Frontal cortex (tissue), 4 donors: ENCODE measurements around the gene SNED1. TPM values are rescaled to one million over a fixed set of nuclear protein-coding genes. Genes with fewer than 3 reads are reported as not detected.

ENCODE experiments used
- DNase-seq, 2 donors: peaks; one replicate each; pipeline ENCODE4 v3.0.0; 2012; ENCODE audit warnings: low spot score in 2 of 2
- FAIRE-seq: peaks from 2 replicates; lab custom pipeline; 2012; peaks lifted over from hg19 to GRCh38; lab: Jason Lieb, UNC
- small RNA-seq: library from RNA; depleted of rRNA; stranded (forward); fragments of <200 nt; gene quantifications from one replicate; pipeline ENCODE3, GENCODE V24; 2014
- total RNA-seq: library from RNA; depleted of rRNA; stranded (reverse); fragments of >200 nt; gene quantifications from one replicate; pipeline ENCODE4 v1.2.3, GENCODE V29; 2014
- donor health status: control.
- donor health status: control.
- donor health status: control.

The SNED1 gene
- total RNA-seq, 1 donor from 2014 or later = 4.5 TPM

GRCh38 chr2:241131531-241131930, 133.1 kb downstream of the SNED1 start:
- DNase-seq = no peak

GRCh38 chr2:241132538-241133435, 134.4 kb downstream of the SNED1 start:
- FAIRE-seq (no peak), DNase-seq (no peak)

More at GRCh38 chr2:241131531-241131930, 133.1 kb downstream of the SNED1 start:
- no peak for FAIRE-seq

GRCh38 chr2:241133436-241133820, 135.0 kb downstream of the SNED1 start:
- DNase-seq = no peak
- no peak for FAIRE-seq

GRCh38 chr2:241134711-241135110, 136.3 kb downstream of the SNED1 start:
- FAIRE-seq (no peak), DNase-seq (no peak)

GRCh38 chr2:241135737-241136136, 137.3 kb downstream of the SNED1 start:
- FAIRE-seq = no peak

GRCh38 chr2:241136191-241136590, 137.8 kb downstream of the SNED1 start:
- DNase-seq (no peak), FAIRE-seq (no peak)

More at GRCh38 chr2:241135737-241136136, 137.3 kb downstream of the SNED1 start:
- DNase-seq = no peak

- FAIRE-seq (no peak), DNase-seq (no peak)
Observed at GRCh38 chr2:241136661-241137260, 138.3 kb downstream of the SNED1 start.

- no peak for FAIRE-seq
- no peak for DNase-seq
Observed at GRCh38 chr2:241137276-241138190, 139.1 kb downstream of the SNED1 start.

- DNase-seq = no peak
- FAIRE-seq = no peak
Observed at GRCh38 chr2:241138471-241138870, 140.1 kb downstream of the SNED1 start.

GRCh38 chr2:241139531-241140444, 141.4 kb downstream of the SNED1 start:
- FAIRE-seq (no peak), DNase-seq (no peak)

- DNase-seq (no peak), FAIRE-seq (no peak)
Observed at GRCh38 chr2:241140445-241140840, 142.0 kb downstream of the SNED1 start.

- no peak for DNase-seq
- FAIRE-seq = no peak
Observed at GRCh38 chr2:241141214-241141770, 142.9 kb downstream of the SNED1 start.

- DNase-seq (no peak), FAIRE-seq (no peak)
Observed at GRCh38 chr2:241142063-241142462, 143.6 kb downstream of the SNED1 start.

GRCh38 chr2:241142593-241142992, 144.2 kb downstream of the SNED1 start:
- FAIRE-seq (no peak), DNase-seq (no peak)

Small RNAs within 50 kb of the gene (small RNA-seq; reads per million reads assigned to genes)
- not detected for gene AC005237.2

Other genes with a start within 250 kb of the SNED1 start
- 146 TPM for gene KIF1A, start 178.4 kb upstream of the SNED1 start, total RNA-seq
- gene AGXT, start 129.8 kb upstream of the SNED1 start, total RNA-seq = not detected
- not detected for gene MAB21L4, start 102.5 kb upstream of the SNED1 start, total RNA-seq
- not detected for gene CROCC2, start 92.3 kb upstream of the SNED1 start, total RNA-seq
- gene MTERF4, start 103.7 kb downstream of the SNED1 start, total RNA-seq = 32.6 TPM
- gene PASK, start 150.9 kb downstream of the SNED1 start, total RNA-seq = 15.1 TPM
- gene PPP1R7, start 151.8 kb downstream of the SNED1 start, total RNA-seq = 48.9 TPM
- gene ANO7, start 190.1 kb downstream of the SNED1 start, total RNA-seq = 0.41 TPM